HUES64 (cell line): ENCODE results near the gene HLX.

Source experiments
- H3K27ac ChIP-seq: 2 replicates; pipeline ENCODE4 v1.7.0; 2013; ENCODE audit warnings: low read depth, low read length, inconsistent platforms
- H3K27me3 ChIP-seq: 2 replicates; pipeline ENCODE4 v1.6.1; 2013; ENCODE audit warnings: mild to moderate bottlenecking, low read length; ENCODE audit not compliant: insufficient read depth
- H3K36me3 ChIP-seq: 2 replicates; pipeline ENCODE4 v1.6.1; 2013; ENCODE audit warnings: mild to moderate bottlenecking, low read length; ENCODE audit not compliant: insufficient read depth
- H3K4me1 ChIP-seq: 2 replicates; pipeline ENCODE4 v1.6.1; 2013; ENCODE audit warnings: mild to moderate bottlenecking, low read length, moderate library complexity; ENCODE audit not compliant: insufficient read depth
- H3K4me3 ChIP-seq: 2 replicates; pipeline ENCODE4 v1.5.1; 2013; ENCODE audit warnings: mild to moderate bottlenecking, low read length, moderate library complexity
- H3K9ac ChIP-seq: 2 replicates; pipeline ENCODE4 v1.6.1; 2013; ENCODE audit warnings: mild to moderate bottlenecking, low read depth, low read length
- H3K9me3 ChIP-seq: 2 replicates; pipeline ENCODE4 v1.6.1; 2013; ENCODE audit warnings: low read depth, low read length; ENCODE audit not compliant: insufficient read depth
- WGBS: fragments of 150-250, 120-280 bp; methylation state at CpG from one replicate; pipeline ENCODE4 v1.1.7; 2013; ENCODE audit warnings: missing lambda C conversion rate; 5-methylcytosine and 5-hydroxymethylcytosine counted together

Gene HLX

DNA sequence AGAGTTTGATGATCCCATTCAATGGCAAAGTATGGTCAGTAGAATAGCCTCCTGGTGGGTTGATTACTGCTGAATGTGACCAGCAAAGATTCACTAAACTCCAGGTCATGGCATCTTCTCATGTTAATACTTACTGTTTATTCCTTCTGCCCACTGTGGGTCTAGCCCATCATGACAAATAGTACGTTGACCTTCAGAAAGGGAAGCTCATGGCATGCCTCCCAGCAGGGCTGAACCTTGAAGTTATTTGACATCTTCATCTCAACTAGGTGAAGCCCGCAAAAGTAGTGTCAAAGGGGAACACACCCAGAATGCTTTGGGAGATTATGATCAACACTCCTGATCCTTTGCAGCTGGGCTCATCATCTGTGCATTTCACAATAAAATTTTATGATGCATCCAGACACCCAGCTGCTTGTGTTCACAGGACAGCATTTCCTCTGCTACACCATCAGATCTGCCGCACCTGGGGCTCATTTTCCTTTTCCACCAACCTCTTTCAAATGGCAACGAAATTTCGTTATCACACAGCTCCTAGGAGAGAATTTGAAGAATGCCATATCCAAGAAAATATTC, 49.6 kb downstream of the HLX start:
- Histone ChIP-seq H3K9me3 (no peaks in the 10 kb centered on the region), H3K9ac (no peak overlapping the region), H3K27me3 (no peaks in the 10 kb centered on the region), H3K4me1 (peaks cover 4% of the 10 kb centered on the region; the same call in 1 of the 2 replicates), H3K36me3 (no peaks in the 10 kb centered on the region), H3K27ac (no peak overlapping the region), H3K4me3 (no peak overlapping the region)
- WGBS = 91% methylated on average over 5 of the region's 5 CpGs

DNA sequence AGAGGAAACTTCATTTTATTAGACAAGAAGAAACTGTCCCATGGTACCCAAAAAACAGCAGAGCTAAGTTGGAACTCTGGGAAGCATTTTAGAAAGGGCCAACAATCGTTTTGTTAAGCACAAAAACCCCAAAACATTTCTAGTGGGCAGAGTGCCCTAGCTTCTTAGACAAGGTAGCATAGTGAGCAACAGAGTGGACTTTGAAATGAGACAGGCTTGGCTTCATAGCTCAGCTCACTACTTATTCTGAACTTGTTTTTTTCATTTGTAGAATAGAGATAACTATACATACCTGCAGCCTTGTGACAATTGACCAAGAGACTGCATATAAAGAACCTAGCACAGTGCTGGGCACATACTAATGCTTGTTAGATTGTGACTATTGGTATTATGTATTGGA, 50.1 kb downstream of the HLX start:
- no peak overlapping the region for H3K27ac ChIP-seq
- 92% methylated on average over 1 of the region's 1 CpG for WGBS
- H3K9me3 ChIP-seq = no peaks in the 10 kb centered on the region
- no peak overlapping the region for H3K9ac ChIP-seq
- no peaks in the 10 kb centered on the region for H3K27me3 ChIP-seq
- H3K4me1 ChIP-seq = peaks cover 4% of the 10 kb centered on the region; the same call in 1 of the 2 replicates
- H3K36me3 ChIP-seq = no peaks in the 10 kb centered on the region
- no peak overlapping the region for H3K4me3 ChIP-seq
